T-helper 2 cell treated with Interferon-gamma antibody and Interleukin-4, amounts not matched to agents 100 ng/mL and 5 ng/mL, for 36 hours (primary cell): Measurements from ENCODE around the gene PPP5C. TPM values are rescaled to one million over a fixed set of nuclear protein-coding genes. Genes with fewer than 3 reads are reported as not detected.
"Not testable (repeated sequence)": the region's sequence is repeated elsewhere in the genome, so short reads cannot be mapped to it uniquely, and the experiment has no call there.

Experiments
- intact Hi-C: fragments of 100-400 bp; cut with micrococcal nuclease; formaldehyde crosslinking; loops from one replicate; pipeline ENCODE4 v1.15.1; 2023
- total RNA-seq: library from RNA; stranded (reverse); gene quantifications from 2 replicates; pipeline ENCODE4 v1.2.3, GENCODE V29; 2022

PPP5C gene
- total RNA-seq, result 109 and 112 TPM in 2 replicates

- intact Hi-C loops, result loop anchor here (2.0 to 5.0 kb wide), 2 partner anchors 48 to 140 kb away; no protein-coding TSS in a partner anchor
These were observed at the start of gene PPP5C for GRCh38 chr19:46346821-46347571. PPP5C (plus strand) TSS chr19:46347087; CDS start chr19:46347097, 10 bp downstream.

GRCh38 chr19:46297700-46298478 is 49.0 kb upstream of the PPP5C start:
- intact Hi-C loops, result no loop called here

- intact Hi-C loops, result no loop called here
These were observed 48.3 kb upstream of the PPP5C start for GRCh38 chr19:46298479-46299003.

GRCh38 chr19:46299004-46299509 is 47.8 kb upstream of the PPP5C start:
- intact Hi-C loops, result no loop called here

GRCh38 chr19:46299695-46300094 is 47.2 kb upstream of the PPP5C start:
- intact Hi-C loops, result no loop called here

- intact Hi-C loops, result no loop called here
These were observed 43.6 kb upstream of the PPP5C start for GRCh38 chr19:46303322-46303690.

- intact Hi-C loops, result no loop called here
These were observed 43.0 kb upstream of the PPP5C start for GRCh38 chr19:46303691-46304397.

- intact Hi-C loops, result no loop called here
These were observed 40.4 kb upstream of the PPP5C start for GRCh38 chr19:46306501-46306900.

GRCh38 chr19:46308510-46308909 is 38.4 kb upstream of the PPP5C start:
- intact Hi-C loops, result no loop called here

GRCh38 chr19:46309056-46309455 is 37.8 kb upstream of the PPP5C start:
- intact Hi-C loops, result no loop called here

GRCh38 chr19:46311444-46311843 is 35.4 kb upstream of the PPP5C start:
- intact Hi-C loops, result no loop called here

- intact Hi-C loops, result not testable (repeated sequence)
These were observed 33.1 kb upstream of the PPP5C start for GRCh38 chr19:46313540-46314469.

GRCh38 chr19:46317339-46317738 is 29.5 kb upstream of the PPP5C start:
- intact Hi-C loops, result no loop called here

- intact Hi-C loops, result no loop called here
These were observed 27.3 kb upstream of the PPP5C start for GRCh38 chr19:46319613-46320012.

- intact Hi-C loops, result no loop called here
These were observed 26.3 kb upstream of the PPP5C start for GRCh38 chr19:46320559-46320958.

- intact Hi-C loops, result no loop called here
These were observed 25.2 kb upstream of the PPP5C start for GRCh38 chr19:46321653-46322052.

GRCh38 chr19:46323227-46323626 is 23.7 kb upstream of the PPP5C start:
- intact Hi-C loops, result not testable (repeated sequence)

GRCh38 chr19:46324277-46324676 is 22.6 kb upstream of the PPP5C start:
- intact Hi-C loops, result no loop called here

GRCh38 chr19:46326608-46327007 is 20.3 kb upstream of the PPP5C start:
- intact Hi-C loops, result no loop called here

- intact Hi-C loops, result no loop called here
These were observed 18.8 kb upstream of the PPP5C start for GRCh38 chr19:46328079-46328478.
